ENCODE results near the gene DRGX. TPM values are rescaled to one million over a fixed set of nuclear protein-coding genes. Genes with fewer than 3 reads are reported as not detected.

The DRGX gene
- total RNA-seq = not detected in 2 replicates
- polyA plus RNA-seq = not detected in 2 replicates
- polyA plus RNA-seq (2011; cell fraction: cytosol; rRNA removed) = not detected in 2 replicates
- not detected in 2 replicates for polyA plus RNA-seq (2011; cell fraction: nucleus; rRNA removed)
- not detected in 2 replicates for polyA plus RNA-seq (2012)
- not detected in 2 replicates for polyA minus RNA-seq
- not detected for polyA minus RNA-seq (2011; cell fraction: cytosol; rRNA and poly(A)+ RNA removed)
- not detected in 2 replicates for polyA minus RNA-seq (2011; cell fraction: nucleus; rRNA and poly(A)+ RNA removed)
- Bru-seq, nascent RNA = not detected
- percentile 3 among the genes with signal in this experiment for BruChase-seq, experiment 1, labeled RNA remaining after a 6-hour chase
- percentile 3 among the genes with signal in this experiment for BruChase-seq, experiment 2, labeled RNA remaining after a 2-hour chase
- long read RNA-seq = 0 reads

GRCh38 chr10:49395741-49396665 is at the start of gene DRGX:
Gene DRGX (minus strand): TSS chr10:49396089. CDS start chr10:49395440, 649 bp downstream.
- Histone ChIP-seq H3K4me1 (ENCODE audit: control insufficient read depth, extremely low read depth, insufficient read depth, low read length) (peaks cover 3% of the 10 kb centered on the region), H3K9me1 (replicated peaks; ENCODE audit: control insufficient read depth, extremely low read depth, insufficient read depth, low read length) (no peaks in the 10 kb centered on the region), H3K9ac (replicated peaks; ENCODE audit: extremely low read depth, insufficient read depth, low read length) (no peak within 1 kb of the TSS), H3K36me3 (ENCODE audit: control insufficient read depth in 2 of 2, extremely low read depth in 1 of 2, insufficient read depth in 2 of 2, low read length in 2 of 2) (no peaks in the 10 kb centered on the region), H3K27ac (ENCODE audit: insufficient read depth, low read depth, low read length) (no peak within 1 kb of the TSS), H3K27me3 (ENCODE audit: control insufficient read depth in 2 of 2, insufficient read depth in 2 of 2, low read length in 2 of 2) (peaks cover 67 to 85% of the 10 kb centered on the region in 2 experiments), H3K4me2 (ENCODE audit: insufficient read depth, low read length) (no peak within 1 kb of the TSS), H3K79me2 (ENCODE audit: control insufficient read depth, insufficient read depth, low read length) (no peaks in the 10 kb centered on the region), H2AFZ (ENCODE audit: low read depth, low read length) (no peak within 1 kb of the TSS), H4K20me1 (replicated peaks; ENCODE audit: control insufficient read depth, extremely low read depth, insufficient read depth, low read length) (no peaks in the 10 kb centered on the region), H3K4me3 (replicated peaks in 1 of 3; ENCODE audit: insufficient read depth in 1 of 3, low read depth in 1 of 3, low read length in 3 of 3) (no peak within 1 kb of the TSS), H3K9me3 (replicated peaks; ENCODE audit: control insufficient read depth, insufficient read depth, low read length) (no peaks in the 10 kb centered on the region)
- CTCF ChIA-PET = interaction anchor here (1.3 kb wide), 1 partner anchor 12 kb away, joined by 12 read pairs; no protein-coding TSS in a partner anchor
- BruUV-seq (replicated peaks) = no TSS peak
- DNase-seq (ENCODE audit: low read depth, low spot score) (no peak), FAIRE-seq (no peak)
- POLR2A ChIA-PET = no interaction called here
- intact Hi-C loops (cut with micrococcal nuclease) = no loop called here
- peak; percentile 92 for TF ChIP-seq EZH2 (IDR thresholded peaks at IDR 0.05; ENCODE audit: borderline replicate concordance, low read depth, low read length, severe bottlenecking)
- no peak for TF ChIP-seq POLR2A (IDR thresholded peaks at IDR 0.05; ENCODE audit: low read depth, low read length)
- dilution Hi-C loops (cut with MboI; ENCODE audit: extremely low pct_ligation_motif_present, low sequenced_read_pairs) = no loop called here

- POLR2A ChIA-PET = no interaction called here
- intact Hi-C loops (cut with micrococcal nuclease) = no loop called here
- H3K79me2 ChIP-seq (ENCODE audit: control insufficient read depth, insufficient read depth, low read length) = no peaks in the 10 kb centered on the region
- dilution Hi-C loops (cut with MboI; ENCODE audit: extremely low pct_ligation_motif_present, low sequenced_read_pairs) = no loop called here
- H4K20me1 ChIP-seq (replicated peaks; ENCODE audit: control insufficient read depth, extremely low read depth, insufficient read depth, low read length) = no peaks in the 10 kb centered on the region
- no peak overlapping the region for H3K4me3 ChIP-seq (replicated peaks in 1 of 3; ENCODE audit: insufficient read depth in 1 of 3, low read depth in 1 of 3, low read length in 3 of 3)
- DNase-seq (ENCODE audit: low read depth, low spot score) = no peak
- H3K27ac ChIP-seq (ENCODE audit: insufficient read depth, low read depth, low read length) = no peak overlapping the region
- no peak overlapping the region for H3K9ac ChIP-seq (replicated peaks; ENCODE audit: extremely low read depth, insufficient read depth, low read length)
- no TSS peak for BruUV-seq (replicated peaks)
- no peaks in the 10 kb centered on the region for H3K9me3 ChIP-seq (replicated peaks; ENCODE audit: control insufficient read depth, insufficient read depth, low read length)
- no peak overlapping the region for H3K4me2 ChIP-seq (ENCODE audit: insufficient read depth, low read length)
- no peaks in the 10 kb centered on the region for H3K4me1 ChIP-seq (ENCODE audit: control insufficient read depth, extremely low read depth, insufficient read depth, low read length)
- no peaks in the 10 kb centered on the region for H3K9me1 ChIP-seq (replicated peaks; ENCODE audit: control insufficient read depth, extremely low read depth, insufficient read depth, low read length)
- no peak for FAIRE-seq
- CTCF ChIA-PET = interaction anchor here (0.6 to 2.4 kb wide), 2 partner anchors 37 to 788 kb away, joined by 3 to 7 read pairs; no protein-coding TSS in a partner anchor
- H2AFZ ChIP-seq (ENCODE audit: low read depth, low read length) = no peak overlapping the region
- H3K36me3 ChIP-seq (ENCODE audit: control insufficient read depth in 2 of 2, extremely low read depth in 1 of 2, insufficient read depth in 2 of 2, low read length in 2 of 2) = no peaks in the 10 kb centered on the region
- no peaks in the 10 kb centered on the region for H3K27me3 ChIP-seq (ENCODE audit: control insufficient read depth in 2 of 2, insufficient read depth in 2 of 2, low read length in 2 of 2)
- TF ChIP-seq GATA2 (IDR thresholded peaks at IDR 0.05; ENCODE audit: insufficient read depth, insufficient read length, low read depth, low read length) (no peak), JUN (IDR thresholded peaks at IDR 0.05; ENCODE audit: borderline replicate concordance, insufficient read depth, insufficient read length, low read depth) (no peak), CTCF (IDR thresholded peaks at IDR 0.05; ENCODE audit: extremely low read depth in 1 of 2, insufficient read depth in 1 of 2, low read depth in 1 of 2, low read length in 2 of 2) (no peak), FOS (IDR thresholded peaks at IDR 0.05; ENCODE audit: borderline replicate concordance, insufficient read depth, low read length) (no peak), MAX (IDR thresholded peaks at IDR 0.05; ENCODE audit: insufficient read depth, insufficient read length) (no peak), POLR2AphosphoS5 (IDR thresholded peaks at IDR 0.05; ENCODE audit: insufficient read depth, low read depth, low read length) (no peak), MYC (IDR thresholded peaks at IDR 0.05; ENCODE audit: low read depth, low read length) (no peak), EZH2 (IDR thresholded peaks at IDR 0.05; ENCODE audit: borderline replicate concordance, low read depth, low read length, severe bottlenecking) (no peak), POLR2A (IDR thresholded peaks at IDR 0.05; ENCODE audit: low read depth, low read length) (no peak)
These were observed 48.5 kb upstream of the DRGX start for GRCh38 chr10:49444349-49444748.

Measured in endothelial cell of umbilical vein (primary cell).